GM12878 (cell line): ENCODE data around the gene CYREN. TPM values are rescaled to one million over a fixed set of nuclear protein-coding genes. Genes with fewer than 3 reads are reported as not detected.

ENCODE experiments used
- POLR2AphosphoS2 ChIP-seq: IDR thresholded peaks from 2 replicates; pipeline ENCODE4 v1.6.1; 2011; ENCODE audit warnings: low read depth, mild to moderate bottlenecking, low read length, improper control_type of control experiment, moderate library complexity
- microRNA-seq: library from miRNA; unstranded; fragments of <30 nt; microRNA quantifications from one replicate; pipeline ENCODE4, GENCODE V29; 2018
- polyA plus RNA-seq, 11 experiments: library from polyadenylated mRNA; depleted of rRNA in 4 of 11; unstranded in 6 of 11; stranded (reverse) in 5 of 11; fragments of >200 nt; fragmentation: Nextera tagmentation in 4 of 11; fragmentation: Illumina TruSeq in 1 of 11; extraction: Ambion mirVana in 4 of 11; extraction: Trizol in 1 of 11; gene quantifications; 1 replicate in 1 of 11; 2 replicates in 10 of 11; pipeline versions ENCODE4 v1.2.1 to v1.2.3, GENCODE V29; 2011 to 2016; ENCODE audit warnings: inconsistent platforms in 2 of 11, missing spikeins in 2 of 11, low read depth in 1 of 11
- small RNA-seq: library from RNA; depleted of rRNA; stranded (forward); fragments of <200 nt; gene quantifications from one replicate; pipeline ENCODE3, GENCODE V24; 2014
- total RNA-seq, 4 experiments: library from RNA; depleted of rRNA in 3 of 4; stranded (reverse); fragments of >200 nt in 3 of 4; fragmentation: Illumina TruSeq in 1 of 4; extraction: Trizol in 1 of 4; gene quantifications; 2 replicates each; pipeline versions ENCODE4 v1.2.1 to v1.2.3, GENCODE V29; 2013 to 2021

CYREN gene
- total and polyA plus RNA-seq, 10 of the 15 experiments (the other 5 are each of a cell fraction or from before 2014, with no cell fraction given), result 8.7 to 64.3 (median 55.7) TPM

DNA sequence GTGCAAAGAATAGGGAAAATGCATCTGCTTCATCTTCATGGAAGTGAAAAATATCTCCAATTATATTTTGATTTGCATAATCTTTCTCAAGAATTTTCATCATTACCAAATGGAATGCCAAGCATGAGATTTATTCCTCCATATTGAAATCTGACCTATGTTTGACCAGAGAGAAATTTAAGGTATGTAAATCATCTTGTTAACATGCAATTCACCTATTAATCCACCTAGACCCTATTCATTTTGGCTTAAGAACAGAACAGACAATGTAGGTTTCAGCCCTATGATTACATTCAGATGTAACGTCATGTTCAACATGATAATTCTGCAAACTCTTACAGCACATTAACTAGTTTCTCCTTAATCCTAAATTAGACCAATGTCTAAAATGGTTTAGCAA lies 53.4 kb downstream of the CYREN start (continued):
- no peak for TF ChIP-seq POLR2AphosphoS2

Small RNAs within 50 kb of the gene (microRNA-seq; reads per million reads assigned to microRNA genes)
- 10.2 reads per million, percentile 44 among the genes with 10 or more reads in this experiment for gene MIR6509

Small RNAs within 50 kb of the gene (small RNA-seq; reads per million reads assigned to genes)
- gene MIR6509, result 1.3 reads per million, percentile 42 among the genes with 10 or more reads in this experiment

Other genes with a start within 250 kb of the CYREN start
- 3.2 and 3.5 TPM in 2 replicates for gene AGBL3, start 184.2 kb downstream of the CYREN start, total RNA-seq (2014; rRNA removed)
- 2.9 and 3.8 TPM in 2 replicates for gene AGBL3, start 184.2 kb downstream of the CYREN start, total RNA-seq (2014; rRNA removed; fragmentation: Illumina TruSeq; extraction: Trizol)
- gene AGBL3, start 184.2 kb downstream of the CYREN start, total RNA-seq (2021), result 2.3 and 4.2 TPM in 2 replicates
- 12.4 and 24.0 TPM in 2 replicates for gene AGBL3, start 184.2 kb downstream of the CYREN start, polyA plus RNA-seq (2011; rRNA removed)
- 3.7 TPM in 2 replicates for gene AGBL3, start 184.2 kb downstream of the CYREN start, polyA plus RNA-seq (2014; fragmentation: Illumina TruSeq; extraction: Trizol)
- gene AGBL3, start 184.2 kb downstream of the CYREN start, polyA plus RNA-seq (2014; fragmentation: Nextera tagmentation; extraction: Ambion mirVana), result 1 to 10 TPM in 1 of 2 experiments, under 1 TPM in 1; 0.82 to 1.4 TPM
- gene AGBL3, start 184.2 kb downstream of the CYREN start, polyA plus RNA-seq (2014; rRNA removed), result 1.8 and 2.4 TPM in 2 replicates
- 1 to 10 TPM; 7.4 to 8.3 TPM for gene AGBL3, start 184.2 kb downstream of the CYREN start, polyA plus RNA-seq (2016; fragmentation: Nextera tagmentation; extraction: Ambion mirVana)
- 2.4 and 2.9 TPM in 2 replicates for gene TMEM140, start 22.6 kb downstream of the CYREN start, total RNA-seq (2014; rRNA removed)
- 3.3 and 4.3 TPM in 2 replicates for gene TMEM140, start 22.6 kb downstream of the CYREN start, total RNA-seq (2014; rRNA removed; fragmentation: Illumina TruSeq; extraction: Trizol)
- gene TMEM140, start 22.6 kb downstream of the CYREN start, total RNA-seq (2021), result 3.0 and 5.2 TPM in 2 replicates
- gene TMEM140, start 22.6 kb downstream of the CYREN start, polyA plus RNA-seq (2011; rRNA removed), result 16.7 and 20.7 TPM in 2 replicates
- 3.2 and 3.7 TPM in 2 replicates for gene TMEM140, start 22.6 kb downstream of the CYREN start, polyA plus RNA-seq (2014; fragmentation: Illumina TruSeq; extraction: Trizol)
- gene TMEM140, start 22.6 kb downstream of the CYREN start, polyA plus RNA-seq (2014; fragmentation: Nextera tagmentation; extraction: Ambion mirVana), result 1 to 10 TPM in 1 of 2 experiments, under 1 TPM in 1; 0.85 to 1.1 TPM
- gene TMEM140, start 22.6 kb downstream of the CYREN start, polyA plus RNA-seq (2014; rRNA removed), result 3.1 and 3.3 TPM in 2 replicates
- gene TMEM140, start 22.6 kb downstream of the CYREN start, polyA plus RNA-seq (2016; fragmentation: Nextera tagmentation; extraction: Ambion mirVana), result 10 to 100 TPM; 11.2 to 12.4 TPM
- gene WDR91, start 40.8 kb upstream of the CYREN start, total RNA-seq (2014; rRNA removed), result 26.0 TPM in 2 replicates
- 13.3 and 15.8 TPM in 2 replicates for gene WDR91, start 40.8 kb upstream of the CYREN start, total RNA-seq (2014; rRNA removed; fragmentation: Illumina TruSeq; extraction: Trizol)
- gene WDR91, start 40.8 kb upstream of the CYREN start, total RNA-seq (2021), result 27.4 TPM in 2 replicates
- 61.8 and 83.3 TPM in 2 replicates for gene WDR91, start 40.8 kb upstream of the CYREN start, polyA plus RNA-seq (2011; rRNA removed)
- gene WDR91, start 40.8 kb upstream of the CYREN start, polyA plus RNA-seq (2014; fragmentation: Illumina TruSeq; extraction: Trizol), result 13.7 and 17.8 TPM in 2 replicates
- gene WDR91, start 40.8 kb upstream of the CYREN start, polyA plus RNA-seq (2014; fragmentation: Nextera tagmentation; extraction: Ambion mirVana), result 10 to 100 TPM in 1 of 2 experiments, 1 to 10 TPM in 1; 7.6 to 10.1 TPM
- gene WDR91, start 40.8 kb upstream of the CYREN start, polyA plus RNA-seq (2014; rRNA removed), result 31.9 and 37.2 TPM in 2 replicates
- gene WDR91, start 40.8 kb upstream of the CYREN start, polyA plus RNA-seq (2016; fragmentation: Nextera tagmentation; extraction: Ambion mirVana), result 10 to 100 TPM; 13.4 to 15.2 TPM
- gene STRA8, start 63.1 kb upstream of the CYREN start, total RNA-seq (2014; rRNA removed), result not detected in 2 replicates
- gene STRA8, start 63.1 kb upstream of the CYREN start, total RNA-seq (2014; rRNA removed; fragmentation: Illumina TruSeq; extraction: Trizol), result not detected in 2 replicates
- not detected in 2 replicates for gene STRA8, start 63.1 kb upstream of the CYREN start, total RNA-seq (2021)
- 0.14 and 0.15 TPM in 2 replicates for gene STRA8, start 63.1 kb upstream of the CYREN start, polyA plus RNA-seq (2011; rRNA removed)
- gene STRA8, start 63.1 kb upstream of the CYREN start, polyA plus RNA-seq (2014; fragmentation: Illumina TruSeq; extraction: Trizol), result not detected in 2 replicates
- not detected for gene STRA8, start 63.1 kb upstream of the CYREN start, polyA plus RNA-seq (2014; fragmentation: Nextera tagmentation; extraction: Ambion mirVana)
- gene STRA8, start 63.1 kb upstream of the CYREN start, polyA plus RNA-seq (2014; rRNA removed), result not detected in 2 replicates
- gene STRA8, start 63.1 kb upstream of the CYREN start, polyA plus RNA-seq (2016; fragmentation: Nextera tagmentation; extraction: Ambion mirVana), result not detected